Suppressor macrophage (primary cell): Measurements from ENCODE around the gene TBC1D22B.
"Not testable (repeated sequence)": the region's sequence is repeated elsewhere in the genome, so short reads cannot be mapped to it uniquely, and the experiment has no call there.

ENCODE experiments used
- DNase-seq, 4 experiments: peaks; one replicate each; pipeline ENCODE4 v3.0.0-alpha.2; 2020 to 2022

Gene TBC1D22B

GRCh38 chr6:37303891-37304503 lies 46.4 kb downstream of the TBC1D22B start:
- DNase-seq: peak in 3 of 4 experiments; percentile 32 to 35 (median 34)

GRCh38 chr6:37304766-37305165 lies 47.2 kb downstream of the TBC1D22B start:
- DNase-seq: no peak

- DNase-seq: no peak
Measured at GRCh38 chr6:37305841-37306425, 48.4 kb downstream of the TBC1D22B start.

- DNase-seq: no peak
Measured at GRCh38 chr6:37306624-37307222, 49.2 kb downstream of the TBC1D22B start.

DNA sequence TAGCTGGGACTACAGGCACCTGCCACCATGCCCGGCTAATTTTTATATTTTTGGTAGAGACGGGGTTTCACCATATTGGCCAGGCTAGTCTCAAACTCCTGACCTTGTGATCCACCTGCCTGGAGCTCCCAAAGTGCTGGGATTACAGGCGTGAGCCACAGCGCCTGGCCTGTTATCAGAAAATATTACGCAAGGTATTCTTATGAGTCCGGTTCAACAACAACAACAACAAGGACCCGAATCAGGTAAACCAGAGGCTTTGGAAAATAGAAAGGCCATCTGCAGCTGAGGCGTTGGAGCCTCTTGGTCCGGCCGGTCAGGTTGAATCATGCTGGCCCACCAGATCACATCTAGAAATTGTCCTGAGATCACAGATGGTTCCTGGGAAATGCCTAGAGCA lies 49.9 kb downstream of the TBC1D22B start:
- not testable (repeated sequence) for DNase-seq

DNA sequence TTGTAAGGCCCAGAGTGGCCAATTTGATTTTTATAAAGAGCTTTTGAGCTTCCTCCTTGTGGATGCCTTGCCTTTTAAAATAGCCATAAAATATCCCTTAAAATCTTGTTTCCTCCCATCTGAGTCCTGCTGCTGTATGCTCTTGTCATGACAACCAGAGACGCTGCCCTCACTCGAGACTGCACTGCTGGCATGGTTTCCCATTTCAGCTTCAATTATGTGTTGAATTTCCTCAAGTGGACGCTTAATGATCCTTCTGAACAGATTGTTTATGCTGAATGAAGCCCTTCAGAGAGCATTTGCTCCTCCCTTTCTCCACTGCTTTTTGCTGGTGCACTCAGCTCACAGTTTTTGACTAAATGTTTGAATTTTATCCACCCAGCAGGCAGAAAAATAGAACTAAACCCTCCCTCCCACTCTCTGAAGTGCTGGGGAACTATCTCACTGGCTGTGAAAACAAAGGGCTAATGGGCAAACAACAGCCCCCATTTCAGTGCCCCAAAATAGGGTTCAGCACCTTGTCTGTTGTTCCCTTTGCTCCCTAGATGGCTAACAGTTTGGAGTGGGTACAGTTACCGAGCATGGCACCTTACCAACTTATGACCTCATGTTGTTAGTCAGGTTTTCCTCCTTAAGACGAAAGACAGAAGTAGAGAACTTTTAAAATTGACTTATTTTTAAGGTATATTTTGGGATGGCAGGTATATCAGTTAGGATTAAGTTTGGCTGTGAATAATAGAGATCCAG lies 50.7 kb downstream of the TBC1D22B start:
- no peak for DNase-seq

GRCh38 chr6:37309046-37309445 lies 51.5 kb downstream of the TBC1D22B start:
- no peak for DNase-seq

GRCh38 chr6:37309692-37310091 lies 52.1 kb downstream of the TBC1D22B start:
- no peak for DNase-seq

DNA sequence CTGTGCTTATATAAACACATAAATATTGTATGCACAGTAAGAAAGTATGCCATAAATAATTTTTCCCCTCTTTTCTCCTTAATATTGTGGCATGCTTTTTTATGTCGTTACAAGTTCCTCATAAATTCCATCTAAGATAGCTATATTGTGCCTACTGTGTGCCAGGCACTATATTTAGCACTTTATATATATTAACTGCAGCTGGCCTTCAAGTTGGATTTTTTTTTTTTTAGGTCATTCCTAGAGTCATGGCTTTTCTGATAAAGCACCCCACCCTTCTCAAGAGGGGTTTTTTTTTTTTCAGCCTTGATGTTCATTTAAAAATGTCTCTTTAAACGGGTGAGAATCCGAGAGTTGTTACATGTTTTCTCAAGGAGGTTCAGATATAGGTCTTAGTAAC lies 53.4 kb downstream of the TBC1D22B start:
- no peak for DNase-seq

GRCh38 chr6:37311741-37312473 lies 54.3 kb downstream of the TBC1D22B start:
- DNase-seq: no peak

- DNase-seq: peak; percentile 7 to 39 (median 26)
Measured at GRCh38 chr6:37313723-37314486, 56.3 kb downstream of the TBC1D22B start.

- peak; percentile 35 to 57 (median 53) for DNase-seq
Measured at GRCh38 chr6:37314487-37315156, 57.0 kb downstream of the TBC1D22B start.

- no peak for DNase-seq
Measured at GRCh38 chr6:37315157-37315515, 57.6 kb downstream of the TBC1D22B start.

- DNase-seq: no peak
Measured at GRCh38 chr6:37316071-37316470, 58.5 kb downstream of the TBC1D22B start.

DNA sequence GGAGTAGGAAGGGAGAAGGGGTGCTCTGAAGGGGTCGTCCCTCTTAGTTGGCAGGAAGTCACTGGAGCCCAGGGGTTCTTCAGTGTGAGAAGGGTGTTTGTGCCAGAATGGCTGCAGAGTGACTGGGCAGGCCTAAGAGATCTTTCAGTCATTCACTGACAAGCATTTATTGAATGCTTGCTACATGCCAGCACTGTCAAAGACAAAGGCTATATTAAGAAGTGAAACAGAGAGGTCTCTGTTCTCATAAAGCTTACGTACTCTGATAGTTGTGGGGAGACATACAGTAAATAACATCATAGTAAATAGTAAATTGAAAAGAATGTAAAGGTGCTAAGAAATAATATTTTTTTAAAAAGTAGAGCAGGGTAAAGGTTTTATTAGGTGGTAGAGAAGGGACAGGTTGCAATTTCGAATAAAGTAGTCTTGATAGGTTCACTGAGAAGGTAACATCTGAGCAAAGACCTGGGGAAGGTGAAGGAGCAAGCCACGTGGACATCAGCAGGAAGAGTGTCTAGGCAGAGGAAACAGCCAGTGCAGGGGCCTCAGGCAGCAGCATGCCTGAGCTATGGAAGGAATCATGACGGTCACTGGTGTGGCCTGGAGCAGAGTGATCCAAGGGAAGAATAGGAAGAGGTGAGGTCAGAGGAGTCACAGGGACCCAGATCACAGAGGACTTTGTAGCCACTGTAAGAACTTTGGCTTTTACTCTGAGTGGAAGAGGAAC lies 59.9 kb downstream of the TBC1D22B start:
- no peak for DNase-seq

DNA sequence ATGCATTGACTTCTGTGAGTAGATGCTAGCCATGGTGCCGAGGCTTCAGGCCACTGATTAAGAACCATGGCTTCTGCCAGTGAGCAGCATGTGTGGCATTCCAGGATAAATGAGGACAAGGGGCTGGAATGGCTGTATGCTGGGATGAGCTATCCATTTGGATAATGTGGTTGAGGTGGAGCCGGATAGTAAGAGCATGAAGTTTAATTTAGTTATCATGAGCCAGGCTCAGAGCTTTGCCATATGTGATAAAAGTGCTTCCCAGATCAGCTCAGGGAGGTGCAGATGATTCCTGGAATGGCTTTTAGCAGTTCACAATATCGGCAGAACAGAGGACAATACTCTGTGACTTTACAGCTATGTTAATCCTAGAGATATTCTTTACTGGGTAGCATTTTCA lies 61.6 kb downstream of the TBC1D22B start:
- DNase-seq: no peak

- no peak for DNase-seq
Measured at GRCh38 chr6:37319856-37320480, 62.4 kb downstream of the TBC1D22B start.

GRCh38 chr6:37320646-37321045 lies 63.1 kb downstream of the TBC1D22B start:
- DNase-seq: no peak

DNA sequence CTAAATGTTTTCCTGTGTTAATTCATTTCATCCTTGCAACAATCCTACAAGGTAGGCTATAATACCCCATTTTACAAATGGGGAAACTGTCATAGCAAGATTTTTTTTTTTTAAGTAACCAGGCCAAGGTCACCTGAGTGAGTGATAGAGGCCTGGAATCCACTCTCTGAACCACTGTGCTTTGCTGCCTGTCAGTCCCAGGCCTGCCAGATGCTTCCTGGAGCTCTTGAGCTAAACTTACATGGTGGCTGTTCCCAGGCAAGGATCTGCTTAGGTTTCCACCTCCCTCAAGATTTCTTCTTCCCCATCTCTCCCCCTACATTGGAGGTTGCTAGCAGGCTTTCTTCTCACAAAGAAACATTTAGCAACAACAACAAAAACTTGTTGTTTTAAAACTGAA lies 63.5 kb downstream of the TBC1D22B start:
- no peak for DNase-seq
